Inferior parietal cortex (tissue), 1 donor: ENCODE data around the gene DDX4.
"Not testable (repeated sequence)": the region's sequence is repeated elsewhere in the genome, so short reads cannot be mapped to it uniquely, and the experiment has no call there.

Experiments used
- DNase-seq: peaks from one replicate; pipeline ENCODE4 v3.0.0-alpha.2; 2016; ENCODE audit errors: extremely low spot score

Gene DDX4

GRCh38 chr5:55724281-55724680 lies 13.6 kb upstream of the DDX4 start:
- no peak for DNase-seq

GRCh38 chr5:55731848-55732247 lies 6.0 kb upstream of the DDX4 start:
- DNase-seq, result no peak

- no peak for DNase-seq
Measured at GRCh38 chr5:55732585-55732984, 5.3 kb upstream of the DDX4 start.

GRCh38 chr5:55734658-55735057 lies 3.2 kb upstream of the DDX4 start:
- no peak for DNase-seq

GRCh38 chr5:55742778-55743177 lies 4.9 kb downstream of the DDX4 start:
- no peak for DNase-seq

GRCh38 chr5:55747778-55748318 lies 10.0 kb downstream of the DDX4 start:
- no peak for DNase-seq

GRCh38 chr5:55749387-55749786 lies 11.5 kb downstream of the DDX4 start:
- DNase-seq, result no peak

- no peak for DNase-seq
Measured at GRCh38 chr5:55750063-55750462, 12.2 kb downstream of the DDX4 start.

GRCh38 chr5:55750499-55750898 lies 12.6 kb downstream of the DDX4 start:
- DNase-seq, result no peak

- no peak for DNase-seq
Measured at GRCh38 chr5:55758231-55758630, 20.4 kb downstream of the DDX4 start.

- DNase-seq, result no peak
Measured at GRCh38 chr5:55758714-55759113, 20.9 kb downstream of the DDX4 start.

- DNase-seq, result not testable (repeated sequence)
Measured at GRCh38 chr5:55761721-55762120, 23.9 kb downstream of the DDX4 start.

- DNase-seq, result no peak
Measured at GRCh38 chr5:55763746-55764420, 26.0 kb downstream of the DDX4 start.

GRCh38 chr5:55768279-55768678 lies 30.4 kb downstream of the DDX4 start:
- DNase-seq, result no peak

GRCh38 chr5:55771175-55771655 lies 33.4 kb downstream of the DDX4 start:
- no peak for DNase-seq

GRCh38 chr5:55773057-55773456 lies 35.2 kb downstream of the DDX4 start:
- peak; percentile 66 for DNase-seq

- no peak for DNase-seq
Measured at GRCh38 chr5:55777332-55777731, 39.5 kb downstream of the DDX4 start.

- no peak for DNase-seq
Measured at GRCh38 chr5:55800924-55801323, 63.1 kb downstream of the DDX4 start.

GRCh38 chr5:55808814-55809213 lies 71.0 kb downstream of the DDX4 start:
- DNase-seq, result not testable (repeated sequence)

- DNase-seq, result not testable (repeated sequence)
Measured at GRCh38 chr5:55815939-55816338, 78.1 kb downstream of the DDX4 start.

GRCh38 chr5:55816342-55816741 lies 78.5 kb downstream of the DDX4 start:
- no peak for DNase-seq

GRCh38 chr5:55817030-55817429 lies 79.2 kb downstream of the DDX4 start:
- no peak for DNase-seq

- no peak for DNase-seq
Measured at GRCh38 chr5:55820488-55820887, 82.6 kb downstream of the DDX4 start.
